SK-N-SH (cell line): ENCODE data around the gene FRAS1. TPM values are rescaled to one million over a fixed set of nuclear protein-coding genes. Genes with fewer than 3 reads are reported as not detected.

Source experiments
- CTCF ChIA-PET: fragments of 300-600, 350-600 bp; formaldehyde crosslinking; extraction: SDS; loops from one replicate; lab custom pipeline; 2021; lab: Yijun Ruan, JAX
- POLR2A ChIA-PET: fragments of 350-600 bp; sonication (Branson Sonifier 250); formaldehyde crosslinking; extraction: SDS; loops from one replicate; lab custom pipeline; 2020; ENCODE audit warnings: antibody characterized with exemption, inconsistent platforms; lab: Yijun Ruan, JAX
- DNase-seq: peaks from one replicate; pipeline ENCODE4 v3.0.0; 2012
- H2AFZ ChIP-seq: fragments of 200-600 bp; sonication (generic); 2 replicates; pipeline ENCODE4 v1.8.1; 2016; ENCODE audit warnings: antibody characterized with exemption, mild to moderate bottlenecking, low read depth
- H3F3A ChIP-seq: fragments of 200-600 bp; sonication (generic); replicated peaks from 2 replicates; pipeline ENCODE3; 2016; ENCODE audit warnings: antibody characterized with exemption, mild to moderate bottlenecking; ENCODE audit not compliant: insufficient read depth
- H3K27ac ChIP-seq, 2 experiments: fragments of 200-500 bp in 1 of 2; fragments of 200-600 bp in 1 of 2; sonication (Bioruptor generic) in 1 of 2; sonication (generic), shearing (Covaris generic) in 1 of 2; 2 replicates each; pipeline versions ENCODE4 v1.5.1 to v1.6.1; 2014 to 2016; ENCODE audit warnings: low read depth in 2 of 2, inconsistent platforms in 1 of 2, low read length in 1 of 2, mild to moderate bottlenecking in 1 of 2, mixed read lengths in 1 of 2
- H3K27me3 ChIP-seq: fragments of 200-600 bp; sonication (generic), shearing (Covaris generic); 2 replicates; pipeline ENCODE4 v1.6.1; 2016; ENCODE audit warnings: mixed run types; ENCODE audit not compliant: insufficient read depth
- H3K36me3 ChIP-seq, 2 experiments: fragments of 200-500 bp in 1 of 2; fragments of 200-600 bp in 1 of 2; sonication (Bioruptor generic) in 1 of 2; sonication (generic) in 1 of 2; replicated peaks in 1 of 2; 2 replicates each; pipeline versions ENCODE3 to v1.5.1; 2014 to 2016; ENCODE audit warnings: low read length in 1 of 2, mild to moderate bottlenecking in 1 of 2; ENCODE audit not compliant: insufficient read depth in 2 of 2, control insufficient read depth in 1 of 2
- H3K4me1 ChIP-seq, 2 experiments: fragments of 200-500 bp in 1 of 2; fragments of 200-600 bp in 1 of 2; sonication (Bioruptor generic) in 1 of 2; sonication (generic), shearing (Covaris generic) in 1 of 2; 2 replicates each; pipeline versions ENCODE4 v1.5.1 to v1.6.1; 2014 to 2016; ENCODE audit warnings: low read depth in 1 of 2, low read length in 1 of 2, mixed run types in 1 of 2; ENCODE audit not compliant: insufficient read depth in 2 of 2, control insufficient read depth in 1 of 2
- H3K4me2 ChIP-seq: fragments of 200-600 bp; sonication (generic), shearing (Covaris generic); 2 replicates; pipeline ENCODE4 v1.6.1; 2017; ENCODE audit warnings: mixed run types
- H3K4me3 ChIP-seq, 2 experiments: fragments of 200-500 bp in 1 of 2; fragments of 200-600 bp in 1 of 2; sonication (Bioruptor generic) in 1 of 2; sonication (generic), shearing (Covaris generic) in 1 of 2; 2 replicates each; pipeline versions ENCODE4 v1.5.1 to v1.8.1; 2014 to 2016; ENCODE audit warnings: low read depth in 2 of 2, inconsistent platforms in 1 of 2, low read length in 1 of 2, mild to moderate bottlenecking in 1 of 2, mixed read lengths in 1 of 2, moderate library complexity in 1 of 2
- H3K79me2 ChIP-seq: fragments of 200-600 bp; sonication (generic); 2 replicates; pipeline ENCODE4 v1.8.1; 2017; ENCODE audit warnings: mild to moderate bottlenecking; ENCODE audit not compliant: insufficient read depth
- H3K9ac ChIP-seq: fragments of 200-600 bp; sonication (generic); 2 replicates; pipeline ENCODE4 v1.6.1; 2017; ENCODE audit warnings: mixed run types
- H3K9me2 ChIP-seq: fragments of 200-600 bp; sonication (generic); 2 replicates; pipeline ENCODE4 v1.6.1; 2017; ENCODE audit warnings: mixed run types
- H3K9me3 ChIP-seq: fragments of 200-600 bp; sonication (generic); 2 replicates; pipeline ENCODE4 v1.6.1; 2017; ENCODE audit warnings: mixed run types, mild to moderate bottlenecking, moderate library complexity
- H4K20me1 ChIP-seq: fragments of 200-600 bp; sonication (generic); 2 replicates; pipeline ENCODE4 v1.6.1; 2017; ENCODE audit warnings: mild to moderate bottlenecking, mixed run types; ENCODE audit not compliant: insufficient read depth
- CHD2 ChIP-seq: fragments of 150-350 bp; IDR thresholded peaks from 2 replicates; pipeline ENCODE4 v1.6.1; 2018; ENCODE audit warnings: low read length; ENCODE audit not compliant: partially characterized antibody
- FOSL2 ChIP-seq: IDR thresholded peaks from 2 replicates; pipeline ENCODE4 v1.4.0; 2012; ENCODE audit warnings: low read depth, mild to moderate bottlenecking, moderate library complexity, borderline replicate concordance
- FOXJ3 ChIP-seq: sonication (generic); formaldehyde crosslinking; IDR thresholded peaks from 2 replicates; pipeline ENCODE4 v1.5.1; 2020; ENCODE audit warnings: mild to moderate bottlenecking, missing genetic modification reagents
- GATA2 ChIP-seq: sonication (generic); formaldehyde crosslinking; IDR thresholded peaks from 2 replicates; pipeline ENCODE4 v1.5.0; 2020; ENCODE audit warnings: mild to moderate bottlenecking, missing genetic modification reagents
- IRF3 ChIP-seq: fragments of 150-350 bp; IDR thresholded peaks from 2 replicates; pipeline ENCODE4 v1.6.1; 2016; ENCODE audit warnings: mild to moderate bottlenecking, low read depth, low read length
- MXI1 ChIP-seq: IDR thresholded peaks from 2 replicates; pipeline ENCODE4 v1.6.1; 2012; ENCODE audit warnings: mild to moderate bottlenecking, low read depth, low read length, improper control_type of control experiment
- NFIC ChIP-seq: IDR thresholded peaks from 2 replicates; pipeline ENCODE4 v1.4.0; 2012; ENCODE audit warnings: borderline replicate concordance
- RCOR1 ChIP-seq: fragments of 150-350 bp; IDR thresholded peaks from 2 replicates; pipeline ENCODE4 v1.6.1; 2017; ENCODE audit warnings: antibody characterized with exemption, low read length
- SMC3 ChIP-seq: IDR thresholded peaks from 2 replicates; pipeline ENCODE4 v1.6.1; 2012; ENCODE audit warnings: low read depth, low read length, improper control_type of control experiment
- TAF1 ChIP-seq: IDR thresholded peaks from 2 replicates; pipeline ENCODE4 v1.6.1; 2012; ENCODE audit warnings: low read depth, mild to moderate bottlenecking, low read length, moderate library complexity, borderline replicate concordance
- TEAD4 ChIP-seq: IDR thresholded peaks from 2 replicates; pipeline ENCODE4 v1.4.0; 2012; ENCODE audit warnings: mild to moderate bottlenecking, borderline replicate concordance; ENCODE audit not compliant: insufficient read depth
- USF2 ChIP-seq: fragments of 150-350 bp; IDR thresholded peaks from 2 replicates; pipeline ENCODE4 v1.6.1; 2017; ENCODE audit warnings: antibody characterized with exemption, low read length, low read depth, borderline replicate concordance
- WGBS: methylation state at CpG from one replicate; pipeline ENCODE4 v1.1.6; 2017; ENCODE audit warnings: low lambda C conversion rate; 5-methylcytosine and 5-hydroxymethylcytosine counted together
- polyA plus RNA-seq, 3 experiments: library from polyadenylated mRNA; depleted of rRNA; stranded (reverse); fragments of >200 nt; gene quantifications; 2 replicates each; pipeline ENCODE4 v1.2.3, GENCODE V29; 2012
- TF ChIP-seq, protein P1 (sequence below): IDR thresholded peaks from 2 replicates; pipeline ENCODE4 v1.6.1; 2012; ENCODE audit warnings: mild to moderate bottlenecking, low read depth, low read length, moderate library complexity

The FRAS1 gene
- polyA plus RNA-seq, 1 of the 3 experiments (the other 2 are of a cell fraction) = 8.3 TPM

- TF ChIP-seq RCOR1 = no peak
- no peak for TF ChIP-seq TAF1
- TF ChIP-seq MXI1 = no peak
- no peak for TF ChIP-seq TEAD4
- TF ChIP-seq FOXJ3 (CRISPR knock-in tag) = no peak
- TF ChIP-seq NFIC = no peak
- no peak for TF ChIP-seq CHD2
- no peak for TF ChIP-seq SMC3
- TF ChIP-seq GATA2 (CRISPR knock-in tag) = no peak
- no peak for TF ChIP-seq IRF3
- no peak for TF ChIP-seq FOSL2
- TF ChIP-seq, all 33 proteins: peak for 0
Observed at GRCh38 chr4:78156520-78156919, 99.4 kb downstream of the FRAS1 start (continued).

DNA sequence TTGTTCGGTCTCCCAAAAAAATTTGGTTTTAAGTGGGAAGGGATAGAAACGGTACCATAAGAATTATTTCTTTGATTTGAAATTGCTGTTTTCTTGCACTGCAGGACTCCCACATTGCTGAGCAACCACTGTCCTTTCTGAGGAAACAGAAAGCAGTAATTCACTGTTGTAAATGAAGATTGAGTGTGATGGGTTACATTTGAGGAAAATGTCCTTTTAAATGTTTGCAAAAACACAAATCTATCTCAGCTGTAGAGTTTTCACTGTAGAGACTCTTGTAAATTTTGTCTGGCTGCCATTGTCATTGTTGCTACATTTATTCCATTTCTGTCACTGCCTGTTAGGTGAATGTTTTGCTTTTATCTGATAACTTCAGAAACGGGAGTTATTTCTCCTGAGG lies 105.2 kb downstream of the FRAS1 start:
- no peaks in the 10 kb centered on the region; a peak in 1 of 4 replicates for H3K4me1 ChIP-seq
- no peaks in the 10 kb centered on the region for H3K79me2 ChIP-seq
- H3K4me2 ChIP-seq = no peak overlapping the region
- no peaks in the 10 kb centered on the region for H3K36me3 ChIP-seq
- no peaks in the 10 kb centered on the region for H3K27me3 ChIP-seq
- no peak for DNase-seq
- POLR2A ChIA-PET = no interaction called here
- WGBS = 69% methylated on average over 3 of the region's 3 CpGs
- TF ChIP-seq, protein P1, sequence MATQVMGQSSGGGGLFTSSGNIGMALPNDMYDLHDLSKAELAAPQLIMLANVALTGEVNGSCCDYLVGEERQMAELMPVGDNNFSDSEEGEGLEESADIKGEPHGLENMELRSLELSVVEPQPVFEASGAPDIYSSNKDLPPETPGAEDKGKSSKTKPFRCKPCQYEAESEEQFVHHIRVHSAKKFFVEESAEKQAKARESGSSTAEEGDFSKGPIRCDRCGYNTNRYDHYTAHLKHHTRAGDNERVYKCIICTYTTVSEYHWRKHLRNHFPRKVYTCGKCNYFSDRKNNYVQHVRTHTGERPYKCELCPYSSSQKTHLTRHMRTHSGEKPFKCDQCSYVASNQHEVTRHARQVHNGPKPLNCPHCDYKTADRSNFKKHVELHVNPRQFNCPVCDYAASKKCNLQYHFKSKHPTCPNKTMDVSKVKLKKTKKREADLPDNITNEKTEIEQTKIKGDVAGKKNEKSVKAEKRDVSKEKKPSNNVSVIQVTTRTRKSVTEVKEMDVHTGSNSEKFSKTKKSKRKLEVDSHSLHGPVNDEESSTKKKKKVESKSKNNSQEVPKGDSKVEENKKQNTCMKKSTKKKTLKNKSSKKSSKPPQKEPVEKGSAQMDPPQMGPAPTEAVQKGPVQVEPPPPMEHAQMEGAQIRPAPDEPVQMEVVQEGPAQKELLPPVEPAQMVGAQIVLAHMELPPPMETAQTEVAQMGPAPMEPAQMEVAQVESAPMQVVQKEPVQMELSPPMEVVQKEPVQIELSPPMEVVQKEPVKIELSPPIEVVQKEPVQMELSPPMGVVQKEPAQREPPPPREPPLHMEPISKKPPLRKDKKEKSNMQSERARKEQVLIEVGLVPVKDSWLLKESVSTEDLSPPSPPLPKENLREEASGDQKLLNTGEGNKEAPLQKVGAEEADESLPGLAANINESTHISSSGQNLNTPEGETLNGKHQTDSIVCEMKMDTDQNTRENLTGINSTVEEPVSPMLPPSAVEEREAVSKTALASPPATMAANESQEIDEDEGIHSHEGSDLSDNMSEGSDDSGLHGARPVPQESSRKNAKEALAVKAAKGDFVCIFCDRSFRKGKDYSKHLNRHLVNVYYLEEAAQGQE = no peak
- peak; percentile 23; the same call in 1 of the 2 replicates for TF ChIP-seq GATA2 (CRISPR knock-in tag)
- no peak for TF ChIP-seq USF2
- TF ChIP-seq, all 33 proteins: peak for 1
- no peak overlapping the region for H3K9ac ChIP-seq
- no peak overlapping the region for H3K27ac ChIP-seq
- H2AFZ ChIP-seq = no peak overlapping the region
- H3K9me2 ChIP-seq = no peaks in the 10 kb centered on the region
- CTCF ChIA-PET = no interaction called here
- H4K20me1 ChIP-seq = no peaks in the 10 kb centered on the region
- no peak overlapping the region for H3K4me3 ChIP-seq
- H3K9me3 ChIP-seq = no peaks in the 10 kb centered on the region
- H3F3A ChIP-seq = no peaks in the 10 kb centered on the region
